K562 (cell line): Measurements from ENCODE around the gene LRRC26. TPM values are rescaled to one million over a fixed set of nuclear protein-coding genes. Genes with fewer than 3 reads are reported as not detected.

Source experiments
- TBP ChIP-seq: optimal IDR thresholded peaks from 2 replicates; pipeline ENCODE3; 2011; ENCODE audit warnings: low read depth, low read length, improper control_type of control experiment
- polyA plus RNA-seq, 8 experiments: library from polyadenylated mRNA; depleted of rRNA in 4 of 8; stranded (reverse) in 5 of 8; unstranded in 3 of 8; fragments of >200 nt; fragmentation: Nextera tagmentation in 2 of 8; fragmentation: Illumina TruSeq in 1 of 8; extraction: Ambion mirVana in 2 of 8; extraction: Trizol in 1 of 8; gene quantifications; 2 replicates each; pipeline versions ENCODE4 v1.2.1 to v1.2.3, GENCODE V29; 2011 to 2014; ENCODE audit warnings: inconsistent platforms in 1 of 8, missing spikeins in 1 of 8
- total RNA-seq, 7 experiments: library from RNA; depleted of rRNA in 6 of 7; stranded (reverse); fragments of >200 nt in 6 of 7; fragmentation: Illumina TruSeq in 2 of 7; extraction: Trizol in 2 of 7; gene quantifications; 2 replicates each; pipeline versions ENCODE4 v1.2.1 to v1.2.3, GENCODE V29; 2011 to 2021; ENCODE audit warnings: low replicate concordance in 1 of 7
- TF ChIP-seq, protein P1 (sequence below): fragments of 250-450 bp; sonication (Bioruptor Pico); IDR thresholded peaks from 2 replicates; pipeline ENCODE4 v1.5.0; 2021; ENCODE audit warnings: mild to moderate bottlenecking, moderate library complexity
- TF ChIP-seq, protein P2 (sequence below): fragments of 450-650 bp; IDR thresholded peaks from 2 replicates; pipeline ENCODE4 v1.6.1; 2018; ENCODE audit not compliant: partially characterized antibody
- TF ChIP-seq, protein P3 (sequence below): conservative IDR thresholded peaks from 2 replicates; pipeline ENCODE4 v1.6.1; 2011; ENCODE audit warnings: low read depth, mild to moderate bottlenecking, low read length; ENCODE audit not compliant: control insufficient read depth
- TF ChIP-seq, protein P4 (sequence below), 2 experiments: fragments of 250-450 bp in 1 of 2; fragments of 450-650 bp in 1 of 2; sonication (Bioruptor Pico) in 1 of 2; IDR thresholded peaks; 2 replicates each; pipeline versions ENCODE4 v1.6.1 to v1.8.0; 2016 to 2021; ENCODE audit warnings: mild to moderate bottlenecking in 2 of 2, moderate library complexity in 2 of 2, missing compliant biosample characterization in 1 of 2, missing genetic modification characterization in 1 of 2

Gene LRRC26
- total and polyA plus RNA-seq, 9 of the 15 experiments (the other 6 are each of a cell fraction or from before 2014, with no cell fraction given), result not detected

DNA sequence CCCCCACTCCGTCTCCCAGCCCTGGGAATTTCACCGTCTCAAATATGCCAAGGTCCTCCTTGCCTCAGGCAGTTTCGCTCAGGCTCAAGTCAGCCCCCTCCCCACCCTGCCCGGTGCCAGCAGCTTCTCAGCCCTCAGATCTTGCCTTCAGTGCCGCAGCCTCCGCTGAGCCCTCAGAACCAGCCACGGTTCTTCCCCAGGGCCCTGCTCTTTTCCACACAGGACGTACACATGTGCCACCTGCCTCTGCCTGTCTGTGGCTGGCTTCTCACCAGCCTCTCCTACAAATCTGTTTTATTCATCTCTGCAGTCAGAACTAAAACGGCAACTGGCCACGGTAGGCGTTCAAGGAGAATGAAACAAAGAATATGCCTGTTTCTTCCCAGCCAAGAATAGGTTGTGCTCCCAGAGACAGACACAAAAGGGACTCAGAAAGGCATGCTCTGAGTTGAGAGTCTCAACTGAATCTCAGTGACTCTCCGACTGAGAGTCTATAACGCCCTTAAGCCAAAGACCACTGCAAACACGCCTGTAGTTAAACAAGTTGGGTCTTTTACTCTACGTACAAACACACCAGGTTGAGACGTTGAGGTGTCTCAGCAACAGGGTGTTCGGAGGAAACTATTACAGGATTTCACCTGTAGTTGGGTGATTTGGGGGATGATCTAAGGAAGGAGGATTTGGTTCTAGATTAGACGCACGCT, 41.5 kb downstream of the LRRC26 start (continued):
- TF ChIP-seq, protein P1, sequence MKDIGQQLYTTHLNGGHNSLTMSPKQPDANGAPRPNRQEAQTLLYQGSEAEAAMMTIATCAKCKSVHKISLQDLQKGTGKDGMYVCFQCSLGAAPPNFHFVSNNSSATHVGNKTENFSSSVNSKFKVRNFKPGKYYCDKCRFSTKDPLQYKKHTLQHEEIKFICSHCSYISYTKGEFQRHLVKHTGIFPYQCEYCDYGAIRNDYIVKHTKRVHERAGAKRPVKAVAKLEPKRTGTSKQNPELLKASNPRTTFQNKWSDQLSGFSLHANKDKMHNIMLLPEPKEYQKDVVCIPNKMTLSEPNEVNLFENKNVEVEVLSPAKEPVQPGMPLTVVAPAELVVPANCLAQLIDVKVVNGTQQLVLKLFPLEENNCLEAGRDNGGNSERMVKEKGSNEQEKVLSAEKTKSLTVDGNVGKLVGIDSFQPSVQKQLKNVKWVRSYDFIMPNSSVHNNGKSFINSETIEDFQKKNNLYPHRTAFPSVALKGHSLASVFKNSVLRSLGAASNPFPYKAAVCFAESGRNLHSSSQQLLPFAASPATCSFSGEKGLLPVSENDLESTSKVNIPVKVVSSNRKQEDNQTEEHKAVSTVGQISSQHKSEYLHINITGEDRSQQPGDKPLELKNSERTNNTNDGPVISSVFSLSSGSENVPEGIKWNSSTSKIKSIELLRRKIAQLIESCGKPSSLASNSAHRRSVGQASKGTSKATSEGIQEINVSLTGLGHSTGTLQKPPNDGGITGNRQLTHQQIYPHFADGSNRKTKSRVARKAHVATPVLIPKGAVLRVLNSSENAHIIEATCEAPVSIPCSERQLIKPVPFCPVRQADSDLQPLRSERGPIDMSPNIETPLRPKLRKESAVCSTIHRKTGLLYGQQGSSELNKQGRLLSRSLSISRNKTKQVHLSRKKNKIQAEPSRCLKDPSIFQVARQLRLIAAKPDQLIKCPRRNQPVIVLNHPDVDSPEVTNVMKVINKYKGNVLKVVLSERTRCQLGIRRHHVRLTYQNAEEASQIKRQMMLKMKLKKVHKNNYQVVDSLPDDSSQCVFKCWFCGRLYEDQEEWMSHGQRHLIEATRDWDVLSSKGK (CRISPR knock-in tag), result no peak
- peak; percentile 30 for TF ChIP-seq TBP
- TF ChIP-seq, protein P2, sequence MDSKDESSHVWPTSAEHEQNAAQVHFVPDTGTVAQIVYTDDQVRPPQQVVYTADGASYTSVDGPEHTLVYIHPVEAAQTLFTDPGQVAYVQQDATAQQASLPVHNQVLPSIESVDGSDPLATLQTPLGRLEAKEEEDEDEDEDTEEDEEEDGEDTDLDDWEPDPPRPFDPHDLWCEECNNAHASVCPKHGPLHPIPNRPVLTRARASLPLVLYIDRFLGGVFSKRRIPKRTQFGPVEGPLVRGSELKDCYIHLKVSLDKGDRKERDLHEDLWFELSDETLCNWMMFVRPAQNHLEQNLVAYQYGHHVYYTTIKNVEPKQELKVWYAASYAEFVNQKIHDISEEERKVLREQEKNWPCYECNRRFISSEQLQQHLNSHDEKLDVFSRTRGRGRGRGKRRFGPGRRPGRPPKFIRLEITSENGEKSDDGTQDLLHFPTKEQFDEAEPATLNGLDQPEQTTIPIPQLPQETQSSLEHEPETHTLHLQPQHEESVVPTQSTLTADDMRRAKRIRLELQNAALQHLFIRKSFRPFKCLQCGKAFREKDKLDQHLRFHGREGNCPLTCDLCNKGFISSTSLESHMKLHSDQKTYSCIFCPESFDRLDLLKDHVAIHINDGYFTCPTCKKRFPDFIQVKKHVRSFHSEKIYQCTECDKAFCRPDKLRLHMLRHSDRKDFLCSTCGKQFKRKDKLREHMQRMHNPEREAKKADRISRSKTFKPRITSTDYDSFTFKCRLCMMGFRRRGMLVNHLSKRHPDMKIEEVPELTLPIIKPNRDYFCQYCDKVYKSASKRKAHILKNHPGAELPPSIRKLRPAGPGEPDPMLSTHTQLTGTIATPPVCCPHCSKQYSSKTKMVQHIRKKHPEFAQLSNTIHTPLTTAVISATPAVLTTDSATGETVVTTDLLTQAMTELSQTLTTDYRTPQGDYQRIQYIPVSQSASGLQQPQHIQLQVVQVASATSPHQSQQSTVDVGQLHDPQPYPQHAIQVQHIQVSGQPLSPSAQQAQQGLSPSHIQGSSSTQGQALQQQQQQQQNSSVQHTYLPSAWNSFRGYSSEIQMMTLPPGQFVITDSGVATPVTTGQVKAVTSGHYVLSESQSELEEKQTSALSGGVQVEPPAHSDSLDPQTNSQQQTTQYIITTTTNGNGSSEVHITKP, result no peak
- TF ChIP-seq, protein P3, sequence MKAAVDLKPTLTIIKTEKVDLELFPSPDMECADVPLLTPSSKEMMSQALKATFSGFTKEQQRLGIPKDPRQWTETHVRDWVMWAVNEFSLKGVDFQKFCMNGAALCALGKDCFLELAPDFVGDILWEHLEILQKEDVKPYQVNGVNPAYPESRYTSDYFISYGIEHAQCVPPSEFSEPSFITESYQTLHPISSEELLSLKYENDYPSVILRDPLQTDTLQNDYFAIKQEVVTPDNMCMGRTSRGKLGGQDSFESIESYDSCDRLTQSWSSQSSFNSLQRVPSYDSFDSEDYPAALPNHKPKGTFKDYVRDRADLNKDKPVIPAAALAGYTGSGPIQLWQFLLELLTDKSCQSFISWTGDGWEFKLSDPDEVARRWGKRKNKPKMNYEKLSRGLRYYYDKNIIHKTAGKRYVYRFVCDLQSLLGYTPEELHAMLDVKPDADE, result no peak
- TF ChIP-seq, protein P4, sequence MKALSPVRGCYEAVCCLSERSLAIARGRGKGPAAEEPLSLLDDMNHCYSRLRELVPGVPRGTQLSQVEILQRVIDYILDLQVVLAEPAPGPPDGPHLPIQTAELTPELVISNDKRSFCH (CRISPR knock-in tag; IDR thresholded peaks at IDR 0.05), result no peak
- TF ChIP-seq, protein P4 (tag; IDR thresholded peaks at IDR 0.05), result no peak
